ENCODE results near the gene NACAD.

The NACAD gene

GRCh38 chr7:45077579-45077978, 11.2 kb downstream of the NACAD start:
- H3K27ac Mint-ChIP-seq, result no peak overlapping the region
- H3K36me3 Mint-ChIP-seq (ENCODE audit: low read depth), result peaks cover 14% of the 10 kb centered on the region
- no peak for ATAC-seq
- DNase-seq, result no peak
- no peaks in the 10 kb centered on the region for H3K9me3 Mint-ChIP-seq
- no peaks in the 10 kb centered on the region for H3K27me3 Mint-ChIP-seq
- H3K4me3 Mint-ChIP-seq, result no peak overlapping the region
- peaks cover 4% of the 10 kb centered on the region for H3K4me1 Mint-ChIP-seq

DNA sequence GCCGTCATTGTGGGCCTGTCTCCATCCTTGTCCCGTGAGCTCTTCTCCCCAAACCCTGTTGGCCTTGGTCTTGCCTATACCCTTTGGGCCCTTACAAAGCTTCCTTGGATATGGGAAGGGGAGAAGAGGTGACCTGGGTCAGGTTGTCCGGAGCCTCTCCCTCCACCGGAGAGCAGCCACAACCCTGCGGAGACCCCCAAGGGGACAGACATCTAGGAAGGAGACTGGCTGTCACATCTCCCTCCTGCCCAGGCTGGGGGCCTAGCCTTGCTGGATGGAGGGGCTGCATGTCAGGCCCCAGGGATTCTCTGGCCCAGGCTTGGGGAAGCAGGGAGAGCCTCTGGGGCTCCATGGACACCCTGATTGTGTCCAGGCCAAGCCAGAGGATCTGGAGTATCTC, 11.8 kb downstream of the NACAD start:
- Mint-ChIP-seq H3K27ac (no peak overlapping the region), H3K4me1 (peaks cover 4% of the 10 kb centered on the region), H3K4me3 (no peak overlapping the region), H3K9me3 (no peaks in the 10 kb centered on the region), H3K27me3 (no peaks in the 10 kb centered on the region), H3K36me3 (ENCODE audit: low read depth) (peaks cover 14% of the 10 kb centered on the region)
- DNase-seq (no peak), ATAC-seq (no peak)

- H3K36me3 Mint-ChIP-seq (ENCODE audit: low read depth), result peaks cover 14% of the 10 kb centered on the region
- no peak for ATAC-seq
- no peak for DNase-seq
- peaks cover 4% of the 10 kb centered on the region for H3K4me1 Mint-ChIP-seq
- H3K27ac Mint-ChIP-seq, result peak overlapping the region; percentile 59
- no peak overlapping the region for H3K4me3 Mint-ChIP-seq
- no peaks in the 10 kb centered on the region for H3K9me3 Mint-ChIP-seq
- no peaks in the 10 kb centered on the region for H3K27me3 Mint-ChIP-seq
These were observed 12.6 kb downstream of the NACAD start for GRCh38 chr7:45075871-45076796.

DNA sequence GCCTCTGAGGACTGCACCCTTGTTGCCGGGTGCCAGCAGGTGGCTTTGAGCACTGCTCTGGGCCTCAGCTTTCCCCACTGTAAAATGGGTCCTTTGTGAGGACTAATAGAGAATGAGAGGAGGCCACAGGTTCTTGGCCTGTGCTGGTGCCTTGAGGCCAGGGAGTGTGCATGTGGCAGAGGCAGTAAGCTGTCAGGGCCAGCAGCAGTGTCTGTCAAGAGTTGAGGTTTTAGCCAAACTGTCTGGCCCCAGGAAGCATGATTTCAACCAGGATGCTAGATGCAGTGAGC, 13.5 kb downstream of the NACAD start:
- Mint-ChIP-seq H3K4me3 (no peak overlapping the region), H3K27me3 (no peaks in the 10 kb centered on the region), H3K27ac (no peak overlapping the region), H3K4me1 (peaks cover 4% of the 10 kb centered on the region), H3K9me3 (no peaks in the 10 kb centered on the region), H3K36me3 (ENCODE audit: low read depth) (peaks cover 14% of the 10 kb centered on the region)
- ATAC-seq, result no peak
- no peak for DNase-seq

DNA sequence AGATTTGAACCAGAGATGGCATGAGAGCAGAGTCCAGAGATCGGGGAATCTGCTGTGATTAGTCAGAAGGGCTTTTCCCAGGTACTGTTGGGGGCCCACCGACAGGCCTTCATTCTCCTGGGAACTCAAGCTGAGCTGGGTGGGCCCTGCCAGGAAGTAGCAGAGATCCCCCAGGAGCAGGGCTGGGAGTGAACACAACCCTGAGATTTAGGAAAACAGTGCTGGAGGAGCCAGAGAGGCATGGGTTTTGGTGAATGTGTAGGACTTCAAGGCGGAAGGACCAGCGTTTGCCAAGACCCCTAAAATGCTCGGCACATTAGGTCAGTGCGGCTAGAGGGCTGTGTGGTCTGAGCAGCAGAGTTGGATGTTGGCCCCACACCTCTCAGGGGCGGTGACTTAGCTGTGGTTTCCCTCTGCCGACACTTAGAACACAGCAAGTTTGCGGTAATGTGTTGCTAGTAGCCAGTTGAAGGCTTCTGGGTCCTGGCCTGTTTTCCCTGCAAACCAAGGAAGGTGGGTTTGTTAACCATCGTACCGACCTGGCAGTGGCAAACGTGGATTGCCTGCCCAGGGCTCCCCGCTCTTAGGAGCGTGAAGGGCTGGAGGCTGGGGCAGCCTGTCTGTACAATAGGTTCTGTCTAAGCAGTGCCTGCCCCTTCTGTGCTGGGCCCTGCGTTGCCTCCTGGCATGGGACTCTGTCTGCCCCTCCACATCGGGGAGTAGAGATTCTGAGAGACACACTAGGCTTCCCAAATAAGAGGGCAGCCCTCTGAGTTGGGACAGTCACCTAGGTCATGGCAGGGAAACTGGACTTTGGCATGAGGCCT, 14.0 kb downstream of the NACAD start:
- Mint-ChIP-seq H3K4me1 (peaks cover 4% of the 10 kb centered on the region), H3K36me3 (ENCODE audit: low read depth) (peaks cover 14% of the 10 kb centered on the region), H3K9me3 (no peaks in the 10 kb centered on the region), H3K4me3 (no peak overlapping the region), H3K27ac (no peak overlapping the region), H3K27me3 (no peaks in the 10 kb centered on the region)
- DNase-seq (no peak), ATAC-seq (no peak)

DNA sequence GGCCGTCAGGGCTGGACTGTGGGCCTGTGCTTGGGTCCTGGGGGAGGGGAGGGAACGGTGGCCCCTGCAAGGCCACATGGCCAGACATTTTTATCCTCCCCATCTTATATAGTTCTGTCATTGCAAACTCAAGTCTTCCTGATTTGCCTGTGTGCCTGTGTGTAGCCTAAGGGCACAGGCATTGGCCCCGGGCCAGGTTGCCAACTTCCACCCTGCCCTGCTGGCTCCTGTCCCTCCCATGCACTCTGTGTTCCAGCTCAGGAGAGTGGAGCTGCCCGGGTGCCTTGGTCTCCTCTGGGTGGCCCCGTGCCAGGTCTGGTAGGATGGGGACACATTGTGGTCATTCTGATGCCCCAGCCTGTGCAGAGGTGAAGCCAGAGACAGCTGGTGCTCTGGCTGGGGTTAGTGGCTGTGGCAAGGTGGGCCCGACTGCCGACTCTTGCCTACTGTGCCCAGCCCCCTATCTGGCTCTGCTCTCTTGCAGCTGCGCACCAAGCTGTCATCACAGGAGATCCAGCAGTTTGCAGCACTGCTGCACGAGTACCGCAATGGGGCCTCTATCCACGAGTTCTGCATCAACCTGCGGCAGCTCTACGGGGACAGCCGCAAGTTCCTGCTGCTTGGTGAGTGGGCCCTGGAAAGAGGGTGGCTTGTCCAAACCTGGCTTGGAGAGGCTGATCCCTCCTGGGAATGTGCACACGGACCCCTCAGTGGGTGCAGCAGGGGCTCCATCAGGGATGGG, 14.8 kb downstream of the NACAD start:
- DNase-seq (no peak), ATAC-seq (no peak)
- no peak overlapping the region for H3K27ac Mint-ChIP-seq
- peaks cover 4% of the 10 kb centered on the region for H3K4me1 Mint-ChIP-seq
- peaks cover 19% of the 10 kb centered on the region for H3K36me3 Mint-ChIP-seq (ENCODE audit: low read depth)
- no peak overlapping the region for H3K4me3 Mint-ChIP-seq
- no peaks in the 10 kb centered on the region for H3K9me3 Mint-ChIP-seq
- no peaks in the 10 kb centered on the region for H3K27me3 Mint-ChIP-seq

DNA sequence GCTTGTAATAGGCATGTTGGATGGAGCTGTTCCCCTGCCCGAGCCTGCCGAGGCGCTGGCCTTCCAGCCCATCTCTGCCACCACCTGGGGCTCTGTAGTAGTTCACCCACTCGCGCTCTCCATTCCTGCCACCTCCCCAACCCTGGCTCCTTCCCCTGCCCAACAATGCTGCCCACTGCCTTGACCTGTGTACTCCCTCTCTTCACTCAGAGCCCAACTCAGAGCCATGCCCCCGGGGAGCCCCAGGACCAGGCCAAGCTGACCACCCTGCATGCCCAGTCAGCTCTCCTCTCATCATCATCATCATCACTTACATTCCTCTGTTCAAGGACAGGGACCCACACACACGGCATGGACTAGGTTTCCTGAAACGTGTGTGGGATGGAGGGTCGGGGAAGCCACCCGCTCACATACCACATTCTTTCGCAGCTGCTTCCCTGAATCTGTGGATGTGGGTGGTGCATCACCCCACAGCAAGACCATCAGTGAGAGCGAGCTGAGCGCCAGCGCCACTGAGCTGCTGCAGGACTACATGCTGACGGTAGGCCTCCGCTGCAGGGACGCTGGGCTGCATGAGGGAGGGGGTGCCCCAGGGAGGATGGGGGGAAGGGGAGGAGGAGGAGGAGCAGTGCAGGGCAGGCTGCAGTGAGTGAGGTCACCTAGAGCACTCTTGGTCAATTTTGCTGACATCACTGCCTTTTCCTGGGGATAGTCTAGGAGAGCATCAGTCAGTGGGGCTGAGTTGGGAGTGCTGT, 15.6 kb downstream of the NACAD start:
- no peak overlapping the region for H3K27ac Mint-ChIP-seq
- ATAC-seq, result no peak
- H3K4me1 Mint-ChIP-seq, result peaks cover 7% of the 10 kb centered on the region
- no peaks in the 10 kb centered on the region for H3K9me3 Mint-ChIP-seq
- H3K4me3 Mint-ChIP-seq, result no peak overlapping the region
- peaks cover 19% of the 10 kb centered on the region for H3K36me3 Mint-ChIP-seq (ENCODE audit: low read depth)
- no peaks in the 10 kb centered on the region for H3K27me3 Mint-ChIP-seq
- DNase-seq, result no peak

DNA sequence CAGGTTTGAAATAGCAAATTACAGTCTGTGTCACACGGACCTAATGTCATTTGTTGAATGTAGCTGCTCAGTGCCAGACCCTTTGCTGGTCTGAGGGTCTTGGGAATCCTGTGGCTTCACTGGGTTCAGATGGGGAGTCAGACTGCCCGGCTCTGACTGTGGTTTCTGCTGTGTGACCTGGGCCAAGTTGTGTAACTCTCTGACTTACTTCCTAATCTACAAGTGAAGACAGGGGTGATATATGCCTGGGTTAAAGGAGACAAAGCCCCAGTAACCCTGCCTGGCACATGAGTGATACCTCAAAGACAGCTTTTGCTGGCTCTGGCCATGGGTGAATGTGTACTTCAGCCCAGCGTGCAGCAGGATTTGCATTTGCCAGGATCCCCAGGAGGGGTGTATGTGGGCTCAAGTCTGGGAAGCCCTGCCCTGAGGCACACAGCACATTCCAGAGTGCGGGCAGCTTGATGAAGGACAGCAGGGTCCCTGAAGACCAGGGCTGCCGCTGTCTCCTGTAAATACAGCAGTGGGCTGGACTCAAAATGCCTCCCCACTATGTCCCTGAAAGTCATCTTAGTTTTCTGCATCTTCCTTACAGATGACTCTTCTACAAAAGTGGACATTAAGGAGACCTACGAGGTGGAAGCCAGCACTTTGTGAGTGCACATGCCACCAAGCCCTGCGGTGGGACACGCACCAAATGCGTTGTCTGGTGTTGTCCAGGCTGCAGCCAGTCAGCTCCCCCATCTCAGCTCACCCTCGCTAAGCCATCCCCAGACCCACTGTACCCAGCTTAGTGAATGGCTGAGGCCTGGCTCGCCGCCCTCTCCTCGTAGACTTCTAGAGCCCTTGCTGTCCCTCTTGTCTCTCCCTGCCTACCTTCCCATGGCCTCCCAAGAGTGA, 16.4 kb downstream of the NACAD start:
- ATAC-seq (no peak), DNase-seq (no peak)
- Mint-ChIP-seq H3K36me3 (ENCODE audit: low read depth) (peaks cover 19% of the 10 kb centered on the region), H3K27ac (no peak overlapping the region), H3K27me3 (no peaks in the 10 kb centered on the region), H3K9me3 (no peaks in the 10 kb centered on the region), H3K4me1 (peaks cover 8% of the 10 kb centered on the region), H3K4me3 (no peak overlapping the region)

DNA sequence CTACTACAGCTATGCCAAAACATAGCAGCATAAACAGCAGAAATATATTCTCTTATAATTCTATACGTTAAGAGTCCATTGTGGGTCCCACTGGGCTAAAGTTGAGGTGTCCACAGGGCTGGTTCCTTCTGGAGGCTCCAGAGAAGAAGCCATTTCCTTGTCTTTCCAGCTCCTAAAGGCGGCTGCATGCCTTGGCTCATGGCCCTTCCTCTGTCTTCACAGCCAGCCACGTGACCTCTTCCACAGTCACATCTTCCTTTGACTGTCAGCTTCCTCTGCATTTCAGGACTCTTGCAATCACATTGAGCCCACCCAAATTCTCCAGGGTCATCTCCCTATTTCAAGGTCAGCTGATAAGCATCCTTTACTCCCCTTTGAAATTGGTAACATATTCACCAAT, 17.2 kb downstream of the NACAD start:
- Mint-ChIP-seq H3K9me3 (no peaks in the 10 kb centered on the region), H3K4me3 (no peak overlapping the region), H3K4me1 (peaks cover 9% of the 10 kb centered on the region), H3K27ac (no peak overlapping the region), H3K27me3 (no peaks in the 10 kb centered on the region), H3K36me3 (ENCODE audit: low read depth) (peaks cover 18% of the 10 kb centered on the region)
- DNase-seq, result no peak
- ATAC-seq, result no peak

DNA sequence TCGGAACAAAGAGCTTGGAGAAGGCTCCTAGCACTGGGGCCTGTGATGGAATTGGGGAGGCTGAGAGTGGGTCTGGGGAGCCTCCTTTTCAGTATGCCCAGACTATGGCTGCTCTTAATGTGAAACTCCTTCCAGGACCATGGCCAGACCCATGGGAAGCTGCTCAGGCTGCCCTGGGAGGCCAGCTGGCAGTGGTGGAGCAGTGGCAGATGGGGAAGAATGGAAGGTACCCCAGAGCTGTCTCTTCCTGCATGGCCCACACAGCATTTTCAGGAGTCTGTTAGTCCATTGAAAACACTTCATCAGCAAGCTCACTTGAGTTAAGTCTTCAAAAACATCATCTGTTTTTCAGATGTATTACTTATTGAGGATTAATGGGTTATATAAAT, 18.5 kb downstream of the NACAD start:
- Mint-ChIP-seq H3K36me3 (ENCODE audit: low read depth) (peaks cover 21% of the 10 kb centered on the region), H3K27me3 (no peaks in the 10 kb centered on the region), H3K4me3 (no peak overlapping the region), H3K27ac (no peak overlapping the region), H3K4me1 (peaks cover 9% of the 10 kb centered on the region), H3K9me3 (no peaks in the 10 kb centered on the region)
- DNase-seq (no peak), ATAC-seq (no peak)

DNA sequence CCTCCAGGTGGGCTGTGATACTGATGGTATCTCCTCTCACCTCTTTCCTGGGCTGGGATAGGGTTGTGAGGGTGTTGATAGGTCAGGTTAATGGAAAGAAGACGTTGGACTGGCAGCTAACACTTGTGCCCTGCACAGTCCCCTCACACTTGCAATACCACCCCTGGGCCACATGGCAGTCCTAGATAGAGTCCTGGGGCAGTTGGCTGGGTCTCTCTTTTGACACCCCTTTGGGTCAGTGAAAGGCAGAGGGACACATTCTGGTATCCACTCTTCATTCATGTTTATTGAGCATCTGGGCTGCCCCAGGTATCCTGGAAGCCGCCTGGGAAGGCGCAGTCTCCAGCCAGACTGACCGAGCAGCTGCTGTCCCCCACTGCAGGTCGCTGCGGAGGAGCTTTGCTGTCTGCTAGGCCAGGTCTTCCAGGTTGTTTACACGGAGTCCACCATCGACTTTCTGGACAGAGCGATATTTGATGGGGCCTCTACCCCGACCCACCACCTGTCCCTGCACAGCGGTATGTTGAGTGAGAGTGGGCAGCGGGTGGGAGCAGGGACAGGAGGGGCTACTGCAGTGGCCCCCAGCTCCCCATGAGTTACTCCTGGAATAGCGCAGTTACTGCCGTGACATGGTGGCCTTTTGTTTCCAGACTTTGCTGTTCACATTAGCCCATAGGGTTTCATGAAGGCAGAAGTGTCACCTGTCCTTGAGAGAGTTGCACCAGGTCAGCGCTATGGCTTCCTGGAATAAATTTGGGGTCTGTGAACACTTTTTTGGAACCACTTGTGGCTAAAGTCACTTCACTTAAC, 19.1 kb downstream of the NACAD start:
- Mint-ChIP-seq H3K36me3 (ENCODE audit: low read depth) (peaks cover 21% of the 10 kb centered on the region), H3K27me3 (no peaks in the 10 kb centered on the region), H3K27ac (no peak overlapping the region), H3K4me3 (no peak overlapping the region), H3K4me1 (peaks cover 9% of the 10 kb centered on the region), H3K9me3 (no peaks in the 10 kb centered on the region)
- no peak for ATAC-seq
- DNase-seq, result no peak

- peaks cover 28% of the 10 kb centered on the region for H3K36me3 Mint-ChIP-seq (ENCODE audit: low read depth)
- H3K4me3 Mint-ChIP-seq, result no peak overlapping the region
- H3K9me3 Mint-ChIP-seq, result no peaks in the 10 kb centered on the region
- no peak for DNase-seq
- peak overlapping the region; percentile 56 for H3K27ac Mint-ChIP-seq
- peaks cover 10% of the 10 kb centered on the region for H3K4me1 Mint-ChIP-seq
- no peaks in the 10 kb centered on the region for H3K27me3 Mint-ChIP-seq
- ATAC-seq, result no peak
These were observed 20.3 kb downstream of the NACAD start for GRCh38 chr7:45068236-45069023.
